CD4-positive, alpha-beta T cell (primary cell): Measurements from ENCODE around the gene DLL1. TPM values are rescaled to one million over a fixed set of nuclear protein-coding genes. Genes with fewer than 3 reads are reported as not detected.

Experiments
- ATAC-seq: fragments of 200-7000 bp; cut with Tn5 transposase; one replicate; pipeline ENCODE4 v1.10.0; 2022; ENCODE audit warnings: mild to moderate bottlenecking; ENCODE audit not compliant: poor library complexity
- CTCF ChIA-PET: fragments of 350-600 bp; sonication (Branson Sonifier 250); formaldehyde crosslinking; loops from one replicate; lab custom pipeline; 2021; ENCODE audit warnings: antibody characterized with exemption, inconsistent platforms; lab: Charles Lee
- POLR2A ChIA-PET: fragments of 350-600 bp; sonication (Branson Sonifier 250); formaldehyde crosslinking; loops from one replicate; lab custom pipeline; 2021; ENCODE audit warnings: antibody characterized with exemption, inconsistent platforms; lab: Charles Lee
- DNase-seq, 14 experiments: peaks; one replicate each; pipeline ENCODE4 v3.0.0-alpha.2; 2013 to 2020; ENCODE audit warnings: mixed read lengths in 2 of 14
- H3K27ac ChIP-seq, 2 donors: one replicate each; pipeline versions ENCODE4 v1.5.1 to v1.7.0; 2013; ENCODE audit warnings: low read length in 2 of 2, low read depth in 1 of 2, mild to moderate bottlenecking in 1 of 2
- H3K27me3 ChIP-seq, 2 experiments: 1 replicate in 1 of 2; 2 replicates in 1 of 2; pipeline versions ENCODE4 v1.6.1 to v1.7.0; 2013; ENCODE audit warnings: low read length in 2 of 2, control low read depth in 1 of 2, mild to moderate bottlenecking in 1 of 2, moderate library complexity in 1 of 2; ENCODE audit not compliant: insufficient read depth in 2 of 2, control insufficient read depth in 1 of 2
- H3K36me3 ChIP-seq: one replicate; pipeline ENCODE4 v1.6.1; 2013; ENCODE audit warnings: low read length, control low read depth; ENCODE audit not compliant: insufficient read depth
- H3K4me1 ChIP-seq: one replicate; pipeline ENCODE4 v1.6.1; 2013; ENCODE audit warnings: low read length, control low read depth; ENCODE audit not compliant: insufficient read depth
- H3K4me3 ChIP-seq: one replicate; pipeline ENCODE4 v1.5.1; 2013; ENCODE audit warnings: mild to moderate bottlenecking, low read length, moderate library complexity
- H3K9me3 ChIP-seq, 2 experiments: 1 replicate in 1 of 2; 2 replicates in 1 of 2; pipeline versions ENCODE4 v1.6.1 to v1.7.0; 2013; ENCODE audit warnings: low read length in 2 of 2, mild to moderate bottlenecking in 2 of 2, control low read depth in 1 of 2, moderate library complexity in 1 of 2; ENCODE audit not compliant: control insufficient read depth in 1 of 2, insufficient read depth in 1 of 2
- H3K27ac Mint-ChIP-seq: one replicate; pipeline ENCODE4 v1.8.0; 2020; ENCODE audit warnings: mixed read lengths
- H3K27me3 Mint-ChIP-seq: one replicate; pipeline ENCODE4 v1.8.0; 2021; ENCODE audit warnings: mixed read lengths
- H3K36me3 Mint-ChIP-seq: one replicate; pipeline ENCODE4 v1.8.0; 2021; ENCODE audit warnings: low read depth, mixed read lengths
- H3K4me1 Mint-ChIP-seq: one replicate; pipeline ENCODE4 v1.8.0; 2021; ENCODE audit warnings: low read depth, mixed read lengths
- H3K4me3 Mint-ChIP-seq: one replicate; pipeline ENCODE4 v1.8.0; 2020; ENCODE audit warnings: mild to moderate bottlenecking, mixed read lengths
- H3K9me3 Mint-ChIP-seq: one replicate; pipeline ENCODE4 v1.8.0; 2020; ENCODE audit warnings: mixed read lengths
- CTCF ChIP-seq: fragments of 200-600 bp; IDR thresholded peaks from one replicate; pipeline ENCODE4 v1.8.0; 2022; ENCODE audit warnings: antibody characterized with exemption, mild to moderate bottlenecking
- intact Hi-C, 2 experiments: fragments of 100-400 bp; cut with DNase I in 1 of 2; cut with micrococcal nuclease in 1 of 2; formaldehyde crosslinking; loops; one replicate each; pipeline versions ENCODE4 v1.15.1 to v1.9.0; 2023 to 2025; cut with DNase I, micrococcal nuclease
- total RNA-seq, 174 experiments: library from RNA in 2 of 174; stranded (reverse) in 2 of 174; gene quantifications; one replicate each; pipeline ENCODE4 v1.2.3 and lab custom pipeline; 2021 to 2026

The DLL1 gene
- total RNA-seq, 2 experiments from 2014 or later: 7.1 to 7.2 TPM

GRCh38 chr6:170306324-170307079 lies 15.6 kb upstream of the DLL1 start, which contains the start of gene FAM120B:
Gene FAM120B (plus strand): TSS chr6:170306758. CDS start chr6:170317391, 10,633 bp downstream.
- CTCF ChIA-PET: interaction anchor here (1.2 kb wide), 1 partner anchor 12 kb away, joined by 4 read pairs; no protein-coding TSS in a partner anchor
- peak; percentile 95 for ATAC-seq
- peak within 1 kb of the TSS; percentile 87 for H3K27ac Mint-ChIP-seq

GRCh38 chr6:170305805-170306323 lies 15.0 kb upstream of the DLL1 start:
- peaks cover 7% of the 10 kb centered on the region for H3K36me3 ChIP-seq
- intact Hi-C loops: loop anchor here (2.0 to 5.0 kb wide), 7 partner anchors 34 to 1094 kb away; partner anchors contain the start of genes C6orf120 (in 1 of the 2), DYNLT2 (in 1 of the 2), ERMARD (in 1 of the 2) and PDCD2 (in 1 of the 2)
- H3K27me3 Mint-ChIP-seq: peaks cover 25% of the 10 kb centered on the region
- peaks cover 35% of the 10 kb centered on the region for H3K4me1 ChIP-seq
- H3K4me3 Mint-ChIP-seq: peak overlapping the region; percentile 88
- ATAC-seq (no peak), DNase-seq (peak in 1 of 14 experiments; percentile 28)
- peaks cover 6% of the 10 kb centered on the region for H3K9me3 Mint-ChIP-seq
- ChIA-PET POLR2A (interaction anchor here (1.2 to 6.1 kb wide), 4 partner anchors 8 to 34 kb away, joined by 3 to 37 read pairs (median 13); partner anchors contain the start of gene DLL1), CTCF (interaction anchor here (1.2 kb wide), 1 partner anchor 11 kb away, joined by 4 read pairs; no protein-coding TSS in a partner anchor)
- peak overlapping the region; percentile 71 for H3K27ac Mint-ChIP-seq
- peaks cover 0 to 4% of the 10 kb centered on the region in 2 experiments for H3K9me3 ChIP-seq
- H3K27me3 ChIP-seq: peaks cover 0 to under 1% of the 10 kb centered on the region in 2 experiments
- TF ChIP-seq CTCF: no peak
- H3K27ac ChIP-seq: no peak overlapping the region
- peak overlapping the region; percentile 91 for H3K4me3 ChIP-seq
- peaks cover 25% of the 10 kb centered on the region for H3K36me3 Mint-ChIP-seq
- peaks cover 44% of the 10 kb centered on the region for H3K4me1 Mint-ChIP-seq

More at GRCh38 chr6:170306324-170307079, 15.6 kb upstream of the DLL1 start, which contains the start of gene FAM120B:
- POLR2A ChIA-PET: interaction anchor here (0.7 to 6.1 kb wide), 7 partner anchors 9 to 278 kb away, joined by 3 to 37 read pairs (median 4); partner anchors contain the start of genes DLL1, PDCD2 and PSMB1
- no peak for TF ChIP-seq CTCF
- Mint-ChIP-seq H3K9me3 (peaks cover 4% of the 10 kb centered on the region), H3K4me3 (peak within 1 kb of the TSS; percentile 93), H3K36me3 (peaks cover 31% of the 10 kb centered on the region), H3K27me3 (peaks cover 22% of the 10 kb centered on the region), H3K4me1 (peaks cover 51% of the 10 kb centered on the region)
- peak within 1 kb of the TSS; percentile 76 to 80 for H3K27ac ChIP-seq
- H3K9me3 ChIP-seq: no peaks in the 10 kb centered on the region
- intact Hi-C loops: loop anchor here (5.0 kb wide), 6 partner anchors 34 to 1094 kb away; partner anchors contain the start of genes C6orf120 (in 1 of the 2), DYNLT2 (in 1 of the 2), ERMARD (in 1 of the 2) and PDCD2 (in 1 of the 2)
- peak; percentile 91 to 99 (median 95) for DNase-seq
- peaks cover 37% of the 10 kb centered on the region for H3K4me1 ChIP-seq
- no peaks in the 10 kb centered on the region for H3K27me3 ChIP-seq
- peak within 1 kb of the TSS; percentile 91 for H3K4me3 ChIP-seq
- peaks cover 11% of the 10 kb centered on the region for H3K36me3 ChIP-seq

GRCh38 chr6:170301184-170301583 lies 10.3 kb upstream of the DLL1 start:
- no peak overlapping the region for H3K4me3 ChIP-seq
- Mint-ChIP-seq H3K27ac (no peak overlapping the region), H3K9me3 (peaks cover 6% of the 10 kb centered on the region), H3K4me1 (peaks cover 9% of the 10 kb centered on the region), H3K4me3 (no peak overlapping the region), H3K27me3 (peaks cover 62% of the 10 kb centered on the region), H3K36me3 (no peaks in the 10 kb centered on the region)
- intact Hi-C loops: no loop called here
- no peak for TF ChIP-seq CTCF
- ATAC-seq (no peak), DNase-seq (no peak)
- H3K36me3 ChIP-seq: no peaks in the 10 kb centered on the region
- H3K4me1 ChIP-seq: peaks cover 17% of the 10 kb centered on the region
- H3K27me3 ChIP-seq: peaks cover 28 to 30% of the 10 kb centered on the region in 2 experiments
- POLR2A ChIA-PET: no interaction called here
- CTCF ChIA-PET: no interaction called here
- no peak overlapping the region for H3K27ac ChIP-seq
- peaks cover 0 to 13% of the 10 kb centered on the region in 2 experiments for H3K9me3 ChIP-seq
